HL-60 (cell line): ENCODE data around the gene ALPK3.

Experiments
- DNase-seq, 2 experiments: peaks; one replicate each; pipeline ENCODE4 v3.0.0-alpha.2; 2010 to 2020; ENCODE audit warnings: low read depth in 1 of 2, low spot score in 1 of 2
- H3K27ac ChIP-seq: fragments of 250-450 bp; sonication (Bioruptor Pico); replicated peaks from 2 replicates; pipeline ENCODE4 v1.5.1; 2020; ENCODE audit warnings: mild to moderate bottlenecking, moderate library complexity
- H3K27me3 ChIP-seq: fragments of 250-450 bp; sonication (Bioruptor Pico); 2 replicates; pipeline ENCODE4 v1.5.1; 2021; ENCODE audit warnings: mild to moderate bottlenecking, moderate library complexity; ENCODE audit not compliant: insufficient read depth, poor library complexity, severe bottlenecking
- H3K4me3 ChIP-seq: replicated peaks from 2 replicates; pipeline ENCODE4 v1.5.1; 2011; ENCODE audit warnings: mild to moderate bottlenecking, control low read depth, low read length; ENCODE audit not compliant: insufficient read depth
- GABPA ChIP-seq: IDR thresholded peaks from 2 replicates; pipeline ENCODE4 v1.6.1; 2012; ENCODE audit warnings: low read depth
- POLR2AphosphoS5 ChIP-seq: IDR thresholded peaks from 2 replicates; pipeline ENCODE4 v1.6.1; 2012; ENCODE audit warnings: low read depth
- REST ChIP-seq: IDR thresholded peaks from 2 replicates; pipeline ENCODE4 v1.6.1; 2012; ENCODE audit warnings: low read depth; ENCODE audit not compliant: insufficient replicate concordance
- SPI1 ChIP-seq: IDR thresholded peaks from 2 replicates; pipeline ENCODE4 v1.6.1; 2012; ENCODE audit warnings: low read depth, mild to moderate bottlenecking, borderline replicate concordance
- TF ChIP-seq, protein P1 (sequence below): IDR thresholded peaks from one replicate; pipeline ENCODE4 v1.5.1; 2011; ENCODE audit warnings: low read length, control low read depth, inconsistent platforms; ENCODE audit not compliant: insufficient read depth

ALPK3 gene

DNA sequence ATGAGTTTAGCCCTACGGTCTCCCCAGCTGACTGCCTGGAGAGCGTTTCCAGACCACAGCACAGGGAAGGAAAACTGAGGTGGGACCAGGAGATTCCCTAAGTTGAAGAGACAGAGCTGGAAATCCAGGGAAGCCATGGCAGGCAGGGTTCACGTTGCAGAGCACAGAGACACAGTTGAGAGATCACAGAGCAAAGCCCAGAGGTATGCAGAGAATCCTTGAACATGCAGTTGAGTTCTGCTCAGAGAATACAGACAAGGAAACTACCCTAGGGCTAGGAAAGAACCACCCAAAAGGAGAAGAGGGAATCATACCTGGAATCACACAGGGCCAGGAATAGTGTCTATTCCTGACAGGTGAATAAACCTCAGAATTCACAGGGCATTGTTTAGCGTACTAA, 81.6 kb downstream of the ALPK3 start:
- TF ChIP-seq, protein P1, sequence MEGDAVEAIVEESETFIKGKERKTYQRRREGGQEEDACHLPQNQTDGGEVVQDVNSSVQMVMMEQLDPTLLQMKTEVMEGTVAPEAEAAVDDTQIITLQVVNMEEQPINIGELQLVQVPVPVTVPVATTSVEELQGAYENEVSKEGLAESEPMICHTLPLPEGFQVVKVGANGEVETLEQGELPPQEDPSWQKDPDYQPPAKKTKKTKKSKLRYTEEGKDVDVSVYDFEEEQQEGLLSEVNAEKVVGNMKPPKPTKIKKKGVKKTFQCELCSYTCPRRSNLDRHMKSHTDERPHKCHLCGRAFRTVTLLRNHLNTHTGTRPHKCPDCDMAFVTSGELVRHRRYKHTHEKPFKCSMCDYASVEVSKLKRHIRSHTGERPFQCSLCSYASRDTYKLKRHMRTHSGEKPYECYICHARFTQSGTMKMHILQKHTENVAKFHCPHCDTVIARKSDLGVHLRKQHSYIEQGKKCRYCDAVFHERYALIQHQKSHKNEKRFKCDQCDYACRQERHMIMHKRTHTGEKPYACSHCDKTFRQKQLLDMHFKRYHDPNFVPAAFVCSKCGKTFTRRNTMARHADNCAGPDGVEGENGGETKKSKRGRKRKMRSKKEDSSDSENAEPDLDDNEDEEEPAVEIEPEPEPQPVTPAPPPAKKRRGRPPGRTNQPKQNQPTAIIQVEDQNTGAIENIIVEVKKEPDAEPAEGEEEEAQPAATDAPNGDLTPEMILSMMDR: no peak
- TF ChIP-seq SPI1: no peak
- no peak for TF ChIP-seq POLR2AphosphoS5
- no peak for TF ChIP-seq GABPA
- no peak for TF ChIP-seq REST
- no peak for DNase-seq
- H3K4me3 ChIP-seq: no peak overlapping the region
- H3K27ac ChIP-seq: no peak overlapping the region
- peaks cover 2% of the 10 kb centered on the region for H3K27me3 ChIP-seq

DNA sequence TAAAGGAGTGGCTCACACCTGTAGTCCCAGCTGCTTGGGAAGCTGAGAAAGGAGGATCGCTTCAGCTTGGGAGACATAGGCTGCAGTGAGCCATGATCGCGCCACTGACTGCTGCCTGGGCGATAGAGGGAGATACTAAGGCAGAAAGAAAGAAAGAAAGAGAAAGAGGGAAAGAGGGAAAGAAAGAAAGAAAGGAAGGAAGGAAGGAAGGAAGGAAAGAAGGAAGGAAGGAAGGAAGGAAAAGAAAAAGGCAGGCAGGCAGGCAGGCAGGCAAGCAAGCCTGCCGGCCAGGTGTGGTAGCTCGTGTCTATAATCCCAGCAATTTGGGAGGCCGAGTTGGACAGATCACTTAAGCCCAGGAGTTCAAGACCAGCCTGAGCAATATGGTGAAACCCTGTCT, 82.6 kb downstream of the ALPK3 start:
- Histone ChIP-seq H3K4me3 (no peak overlapping the region), H3K27ac (no peak overlapping the region), H3K27me3 (peaks cover 2% of the 10 kb centered on the region)
- DNase-seq: no peak
- TF ChIP-seq GABPA (no peak), POLR2AphosphoS5 (no peak), SPI1 (no peak)

GRCh38 chr15:84901540-84901939, 84.4 kb downstream of the ALPK3 start:
- no peak for TF ChIP-seq REST
- H3K27ac ChIP-seq: no peak overlapping the region

DNA sequence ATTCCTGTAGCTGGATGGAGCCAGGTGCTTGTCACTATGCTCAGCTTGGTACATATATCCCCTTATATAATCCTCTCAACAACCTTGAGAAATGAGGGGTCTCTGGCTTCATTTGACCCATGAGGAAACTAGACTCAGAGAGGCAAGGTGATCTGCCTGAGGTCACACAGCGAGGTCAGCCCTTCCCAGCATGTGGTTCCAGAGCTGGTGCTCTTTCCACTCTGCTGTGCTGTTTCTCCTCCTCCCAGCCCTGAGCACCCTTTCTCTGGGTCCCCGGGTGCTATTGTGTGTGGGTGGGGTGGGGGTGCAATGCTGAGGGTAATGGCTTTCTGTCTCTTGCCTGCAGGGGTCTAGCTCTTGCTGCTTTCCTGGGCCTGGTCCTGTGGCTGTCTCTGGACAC, 86.6 kb downstream of the ALPK3 start:
- TF ChIP-seq GABPA (no peak), REST (no peak), POLR2AphosphoS5 (no peak), SPI1 (no peak)
- TF ChIP-seq, protein P1: no peak
- DNase-seq: no peak
- H3K27ac ChIP-seq: no peak overlapping the region

More at GRCh38 chr15:84901540-84901939, 84.4 kb downstream of the ALPK3 start:
- Histone ChIP-seq H3K27me3 (peaks cover 2% of the 10 kb centered on the region), H3K4me3 (no peak overlapping the region)
- no peak for DNase-seq

More for the DNA sequence above, 86.6 kb downstream of the ALPK3 start:
- H3K27me3 ChIP-seq: no peaks in the 10 kb centered on the region
- no peak overlapping the region for H3K4me3 ChIP-seq
